Hepatocyte (in vitro differentiated cells): Measurements from ENCODE around the gene UBTFL1.

Experiments
- EZH2phosphoT487 ChIP-seq: fragments of 200-600 bp; sonication (generic); IDR thresholded peaks from one replicate; pipeline ENCODE4 v1.6.1; 2018; ENCODE audit warnings: antibody characterized with exemption, mild to moderate bottlenecking, low read depth, moderate library complexity; ENCODE audit not compliant: unreplicated experiment, severe bottlenecking
- TF ChIP-seq, protein P1 (sequence below): fragments of 200-600 bp; sonication (generic); IDR thresholded peaks from 2 replicates; pipeline ENCODE4 v1.5.1; 2016; ENCODE audit warnings: antibody characterized with exemption, mild to moderate bottlenecking; ENCODE audit not compliant: poor library complexity

DNA sequence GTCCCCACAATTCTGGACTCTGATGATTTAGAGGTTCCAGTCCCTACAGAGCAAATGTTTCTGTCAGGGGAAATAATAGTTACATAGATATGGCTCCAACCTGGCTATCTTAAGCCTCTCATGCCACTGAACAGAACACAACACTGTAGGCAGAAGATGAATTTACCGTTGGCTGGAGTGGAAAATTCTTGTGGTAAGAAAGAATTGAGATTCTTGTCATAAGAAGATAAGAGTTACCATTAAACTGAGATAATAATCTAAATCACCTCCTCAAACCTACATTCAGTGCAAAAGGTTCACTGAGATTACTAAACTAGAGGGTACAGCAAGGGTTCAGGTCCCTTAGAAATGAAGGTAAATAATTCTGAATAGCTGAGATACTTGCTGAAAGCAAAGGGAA, 38.6 kb downstream of the UBTFL1 start:
- TF ChIP-seq EZH2phosphoT487 = no peak
- TF ChIP-seq, protein P1, sequence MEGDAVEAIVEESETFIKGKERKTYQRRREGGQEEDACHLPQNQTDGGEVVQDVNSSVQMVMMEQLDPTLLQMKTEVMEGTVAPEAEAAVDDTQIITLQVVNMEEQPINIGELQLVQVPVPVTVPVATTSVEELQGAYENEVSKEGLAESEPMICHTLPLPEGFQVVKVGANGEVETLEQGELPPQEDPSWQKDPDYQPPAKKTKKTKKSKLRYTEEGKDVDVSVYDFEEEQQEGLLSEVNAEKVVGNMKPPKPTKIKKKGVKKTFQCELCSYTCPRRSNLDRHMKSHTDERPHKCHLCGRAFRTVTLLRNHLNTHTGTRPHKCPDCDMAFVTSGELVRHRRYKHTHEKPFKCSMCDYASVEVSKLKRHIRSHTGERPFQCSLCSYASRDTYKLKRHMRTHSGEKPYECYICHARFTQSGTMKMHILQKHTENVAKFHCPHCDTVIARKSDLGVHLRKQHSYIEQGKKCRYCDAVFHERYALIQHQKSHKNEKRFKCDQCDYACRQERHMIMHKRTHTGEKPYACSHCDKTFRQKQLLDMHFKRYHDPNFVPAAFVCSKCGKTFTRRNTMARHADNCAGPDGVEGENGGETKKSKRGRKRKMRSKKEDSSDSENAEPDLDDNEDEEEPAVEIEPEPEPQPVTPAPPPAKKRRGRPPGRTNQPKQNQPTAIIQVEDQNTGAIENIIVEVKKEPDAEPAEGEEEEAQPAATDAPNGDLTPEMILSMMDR = no peak
